Measurements from ENCODE around the gene SCN4A. TPM values are rescaled to one million over a fixed set of nuclear protein-coding genes. Genes with fewer than 3 reads are reported as not detected.

Gene SCN4A
- total RNA-seq, 1 experiment from 2014 or later, result 0.03 TPM

DNA sequence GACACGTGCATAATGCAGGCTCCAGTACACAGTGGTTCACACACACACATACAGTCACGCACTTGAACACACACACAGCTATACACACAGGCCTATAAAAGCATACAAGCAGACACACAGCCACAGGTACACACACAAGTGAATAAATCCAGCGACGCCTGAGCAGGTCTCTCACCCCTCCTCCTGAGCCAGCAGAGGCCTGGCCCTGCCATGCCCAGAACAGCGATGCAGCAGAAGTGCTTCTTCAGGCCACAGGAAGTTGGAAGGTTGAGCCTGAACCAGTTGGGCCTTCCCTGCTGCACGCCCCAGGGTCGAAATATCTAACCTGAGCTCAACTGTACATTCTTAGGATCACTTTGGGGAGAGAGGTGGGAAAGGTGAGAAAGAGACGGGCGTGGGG, 33.3 kb downstream of the SCN4A start:
- Histone ChIP-seq H3K4me3 (ENCODE audit: low read depth in 2 of 2, low read length in 2 of 2) (no peak overlapping the region), H3K27ac (ENCODE audit: low read length) (no peak overlapping the region), H3K9me3 (ENCODE audit: control insufficient read depth, insufficient read depth, low read depth, low read length) (no peaks in the 10 kb centered on the region), H3K36me3 (ENCODE audit: control insufficient read depth, insufficient read depth, low read length) (no peaks in the 10 kb centered on the region), H3K4me1 (ENCODE audit: control insufficient read depth, insufficient read depth, low read length) (no peaks in the 10 kb centered on the region), H3K27me3 (ENCODE audit: control insufficient read depth, insufficient read depth, low read length) (no peaks in the 10 kb centered on the region)
- no peak for DNase-seq (ENCODE audit: low read depth, low spot score)
- no TSS peak for BruUV-seq (replicated peaks)
- ATAC-seq, result 0 out of 2 replicates have a peak, but pooled peaks have one; percentile 26
- intact Hi-C loops (cut with micrococcal nuclease; ENCODE audit: unreplicated experiment), result no loop called here
- in situ Hi-C loops (cut with HindIII; ENCODE audit: low pct_unique_long_range_greater_than_20kb, low sequenced_read_pairs), result no loop called here
- ChIA-PET POLR2A (no interaction called here), CTCF (no interaction called here)
- TF ChIP-seq TCF7L2 (IDR thresholded peaks at IDR 0.05; ENCODE audit: low read depth, low read length) (no peak), POLR2AphosphoS5 (IDR thresholded peaks at IDR 0.05; ENCODE audit: low read depth, low read length) (no peak), SIN3A (IDR thresholded peaks at IDR 0.05; ENCODE audit: borderline replicate concordance, insufficient read depth, low read depth, low read length) (no peak)
- TF ChIP-seq, protein P1, sequence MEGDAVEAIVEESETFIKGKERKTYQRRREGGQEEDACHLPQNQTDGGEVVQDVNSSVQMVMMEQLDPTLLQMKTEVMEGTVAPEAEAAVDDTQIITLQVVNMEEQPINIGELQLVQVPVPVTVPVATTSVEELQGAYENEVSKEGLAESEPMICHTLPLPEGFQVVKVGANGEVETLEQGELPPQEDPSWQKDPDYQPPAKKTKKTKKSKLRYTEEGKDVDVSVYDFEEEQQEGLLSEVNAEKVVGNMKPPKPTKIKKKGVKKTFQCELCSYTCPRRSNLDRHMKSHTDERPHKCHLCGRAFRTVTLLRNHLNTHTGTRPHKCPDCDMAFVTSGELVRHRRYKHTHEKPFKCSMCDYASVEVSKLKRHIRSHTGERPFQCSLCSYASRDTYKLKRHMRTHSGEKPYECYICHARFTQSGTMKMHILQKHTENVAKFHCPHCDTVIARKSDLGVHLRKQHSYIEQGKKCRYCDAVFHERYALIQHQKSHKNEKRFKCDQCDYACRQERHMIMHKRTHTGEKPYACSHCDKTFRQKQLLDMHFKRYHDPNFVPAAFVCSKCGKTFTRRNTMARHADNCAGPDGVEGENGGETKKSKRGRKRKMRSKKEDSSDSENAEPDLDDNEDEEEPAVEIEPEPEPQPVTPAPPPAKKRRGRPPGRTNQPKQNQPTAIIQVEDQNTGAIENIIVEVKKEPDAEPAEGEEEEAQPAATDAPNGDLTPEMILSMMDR (IDR thresholded peaks at IDR 0.05), result no peak
- TF ChIP-seq, protein P2, sequence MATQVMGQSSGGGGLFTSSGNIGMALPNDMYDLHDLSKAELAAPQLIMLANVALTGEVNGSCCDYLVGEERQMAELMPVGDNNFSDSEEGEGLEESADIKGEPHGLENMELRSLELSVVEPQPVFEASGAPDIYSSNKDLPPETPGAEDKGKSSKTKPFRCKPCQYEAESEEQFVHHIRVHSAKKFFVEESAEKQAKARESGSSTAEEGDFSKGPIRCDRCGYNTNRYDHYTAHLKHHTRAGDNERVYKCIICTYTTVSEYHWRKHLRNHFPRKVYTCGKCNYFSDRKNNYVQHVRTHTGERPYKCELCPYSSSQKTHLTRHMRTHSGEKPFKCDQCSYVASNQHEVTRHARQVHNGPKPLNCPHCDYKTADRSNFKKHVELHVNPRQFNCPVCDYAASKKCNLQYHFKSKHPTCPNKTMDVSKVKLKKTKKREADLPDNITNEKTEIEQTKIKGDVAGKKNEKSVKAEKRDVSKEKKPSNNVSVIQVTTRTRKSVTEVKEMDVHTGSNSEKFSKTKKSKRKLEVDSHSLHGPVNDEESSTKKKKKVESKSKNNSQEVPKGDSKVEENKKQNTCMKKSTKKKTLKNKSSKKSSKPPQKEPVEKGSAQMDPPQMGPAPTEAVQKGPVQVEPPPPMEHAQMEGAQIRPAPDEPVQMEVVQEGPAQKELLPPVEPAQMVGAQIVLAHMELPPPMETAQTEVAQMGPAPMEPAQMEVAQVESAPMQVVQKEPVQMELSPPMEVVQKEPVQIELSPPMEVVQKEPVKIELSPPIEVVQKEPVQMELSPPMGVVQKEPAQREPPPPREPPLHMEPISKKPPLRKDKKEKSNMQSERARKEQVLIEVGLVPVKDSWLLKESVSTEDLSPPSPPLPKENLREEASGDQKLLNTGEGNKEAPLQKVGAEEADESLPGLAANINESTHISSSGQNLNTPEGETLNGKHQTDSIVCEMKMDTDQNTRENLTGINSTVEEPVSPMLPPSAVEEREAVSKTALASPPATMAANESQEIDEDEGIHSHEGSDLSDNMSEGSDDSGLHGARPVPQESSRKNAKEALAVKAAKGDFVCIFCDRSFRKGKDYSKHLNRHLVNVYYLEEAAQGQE (IDR thresholded peaks at IDR 0.05; ENCODE audit: insufficient read depth in 1 of 2, low read depth in 2 of 2, low read length in 1 of 2), result no peak

DNA sequence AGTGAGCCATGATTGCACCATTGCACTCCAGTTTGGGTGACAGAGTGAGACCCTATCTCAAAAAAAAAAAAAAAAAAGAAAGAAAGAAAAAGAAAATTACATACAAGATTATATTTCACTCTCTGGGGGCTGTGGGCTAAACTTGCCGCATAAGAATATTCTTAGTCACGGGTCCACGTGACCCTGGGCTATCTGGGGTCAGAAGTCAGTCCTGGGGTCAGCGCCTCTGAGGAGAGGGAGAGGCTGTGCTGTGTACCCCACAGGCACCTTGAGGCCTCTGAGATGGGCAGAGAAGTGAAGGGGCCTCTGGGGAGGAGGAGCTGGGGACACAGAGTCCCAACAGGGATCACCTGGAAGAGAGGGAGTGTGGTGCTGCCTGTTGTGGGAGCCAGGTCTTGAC, 34.8 kb downstream of the SCN4A start:
- intact Hi-C loops (cut with micrococcal nuclease; ENCODE audit: unreplicated experiment) (no loop called here), in situ Hi-C loops (cut with HindIII; ENCODE audit: low pct_unique_long_range_greater_than_20kb, low sequenced_read_pairs) (no loop called here)
- TF ChIP-seq POLR2AphosphoS5 (IDR thresholded peaks at IDR 0.05; ENCODE audit: low read depth, low read length) (no peak), SIN3A (IDR thresholded peaks at IDR 0.05; ENCODE audit: borderline replicate concordance, insufficient read depth, low read depth, low read length) (no peak), TCF7L2 (IDR thresholded peaks at IDR 0.05; ENCODE audit: low read depth, low read length) (no peak)
- TF ChIP-seq, protein P2 (IDR thresholded peaks at IDR 0.05; ENCODE audit: insufficient read depth in 1 of 2, low read depth in 2 of 2, low read length in 1 of 2), result no peak
- TF ChIP-seq, protein P1 (IDR thresholded peaks at IDR 0.05), result no peak
- no TSS peak for BruUV-seq (replicated peaks)
- DNase-seq (ENCODE audit: low read depth, low spot score) (no peak), ATAC-seq (no peak)
- Histone ChIP-seq H3K27me3 (ENCODE audit: control insufficient read depth, insufficient read depth, low read length) (no peaks in the 10 kb centered on the region), H3K36me3 (ENCODE audit: control insufficient read depth, insufficient read depth, low read length) (no peaks in the 10 kb centered on the region), H3K4me1 (ENCODE audit: control insufficient read depth, insufficient read depth, low read length) (no peaks in the 10 kb centered on the region), H3K27ac (ENCODE audit: low read length) (no peak overlapping the region), H3K4me3 (ENCODE audit: low read depth in 2 of 2, low read length in 2 of 2) (no peak overlapping the region), H3K9me3 (ENCODE audit: control insufficient read depth, insufficient read depth, low read depth, low read length) (no peaks in the 10 kb centered on the region)
- POLR2A ChIA-PET, result no interaction called here
- CTCF ChIA-PET, result no interaction called here
